ENCODE results near the gene AKIRIN2. TPM values are rescaled to one million over a fixed set of nuclear protein-coding genes. Genes with fewer than 3 reads are reported as not detected.

The AKIRIN2 gene
- 18.5 and 23.2 TPM in 2 replicates for total RNA-seq

GRCh38 chr6:87701676-87702588 is at the start of gene AKIRIN2:
Gene AKIRIN2, minus strand, starts transcription at chr6:87702233. Its CDS starts 549 bp downstream, at chr6:87701684.

Other genes with a start within 250 kb of the AKIRIN2 start
- gene SLC35A1, start 229.3 kb downstream of the AKIRIN2 start, total RNA-seq: 10.4 and 11.9 TPM in 2 replicates
- gene RARS2, start 112.2 kb downstream of the AKIRIN2 start, total RNA-seq: 33.4 and 35.6 TPM in 2 replicates
- gene ORC3, start 112.1 kb downstream of the AKIRIN2 start, total RNA-seq: 24.2 and 24.7 TPM in 2 replicates

Measured in bronchus fibroblast of lung (primary cell).